K562 (cell line): Measurements from ENCODE around the gene ENTPD3. TPM values are rescaled to one million over a fixed set of nuclear protein-coding genes. Genes with fewer than 3 reads are reported as not detected.

ENCODE experiments used
- E2F3 ChIP-seq: fragments of 250-450 bp; sonication (Bioruptor Pico); IDR thresholded peaks from 2 replicates; pipeline ENCODE4 v1.4.0; 2020; ENCODE audit warnings: mild to moderate bottlenecking
- MBD2 ChIP-seq: sonication (generic); IDR thresholded peaks from 2 replicates; pipeline ENCODE4 v1.6.1; 2016; ENCODE audit warnings: low read depth, borderline replicate concordance
- SAFB ChIP-seq: fragments of 200-400 bp; formaldehyde crosslinking; IDR thresholded peaks from 2 replicates; pipeline ENCODE4 v1.6.1; 2017; ENCODE audit warnings: low read depth, low read length, borderline replicate concordance
- U2AF1 ChIP-seq: fragments of 200-400 bp; formaldehyde crosslinking; optimal IDR thresholded peaks from 2 replicates; pipeline ENCODE3; 2017; ENCODE audit warnings: mild to moderate bottlenecking, low read depth, low read length, moderate library complexity
- ZNF143 ChIP-seq: sonication (generic); formaldehyde crosslinking; IDR thresholded peaks from 2 replicates; pipeline ENCODE4 v1.9.0; 2022; ENCODE audit warnings: mild to moderate bottlenecking, missing genetic modification reagents
- ZNF316 ChIP-seq: fragments of 450-650 bp; IDR thresholded peaks from 2 replicates; pipeline ENCODE4 v1.6.1; 2016
- ZNF41 ChIP-seq: fragments of 250-450 bp; sonication (Bioruptor Pico); conservative IDR thresholded peaks from 2 replicates; pipeline ENCODE4 v1.4.0; 2020; ENCODE audit warnings: mild to moderate bottlenecking
- ZNF644 ChIP-seq: fragments of 200-800 bp; sonication (Bioruptor generic); IDR thresholded peaks from 2 replicates; pipeline ENCODE4 v1.6.1; 2016; ENCODE audit warnings: low read depth, missing genetic modification characterization, missing compliant biosample characterization
- polyA plus RNA-seq, 8 experiments: library from polyadenylated mRNA; depleted of rRNA in 4 of 8; stranded (reverse) in 5 of 8; unstranded in 3 of 8; fragments of >200 nt; fragmentation: Nextera tagmentation in 2 of 8; fragmentation: Illumina TruSeq in 1 of 8; extraction: Ambion mirVana in 2 of 8; extraction: Trizol in 1 of 8; gene quantifications; 2 replicates each; pipeline versions ENCODE4 v1.2.1 to v1.2.3, GENCODE V29; 2011 to 2014; ENCODE audit warnings: inconsistent platforms in 1 of 8, missing spikeins in 1 of 8
- total RNA-seq, 7 experiments: library from RNA; depleted of rRNA in 6 of 7; stranded (reverse); fragments of >200 nt in 6 of 7; fragmentation: Illumina TruSeq in 2 of 7; extraction: Trizol in 2 of 7; gene quantifications; 2 replicates each; pipeline versions ENCODE4 v1.2.1 to v1.2.3, GENCODE V29; 2011 to 2021; ENCODE audit warnings: low replicate concordance in 1 of 7
- TF ChIP-seq, protein P1 (sequence below), 2 experiments: fragments of 450-650 bp; formaldehyde crosslinking in 1 of 2; IDR thresholded peaks; 2 replicates each; pipeline versions ENCODE4 v1.4.0 to v1.6.1; 2014 to 2020; ENCODE audit warnings: mild to moderate bottlenecking in 2 of 2, borderline replicate concordance in 1 of 2, low read depth in 1 of 2
- TF ChIP-seq, protein P2 (sequence below): sonication (generic); formaldehyde crosslinking; IDR thresholded peaks from 2 replicates; pipeline ENCODE4 v1.8.1; 2023; ENCODE audit warnings: mild to moderate bottlenecking, missing genetic modification reagents
- TF ChIP-seq, protein P3 (sequence below): sonication (generic); formaldehyde crosslinking; IDR thresholded peaks from 2 replicates; pipeline ENCODE4 v1.8.0; 2022; ENCODE audit warnings: mild to moderate bottlenecking, missing genetic modification reagents
- TF ChIP-seq, protein P4 (sequence below): fragments of 450-650 bp; formaldehyde crosslinking; IDR thresholded peaks from 2 replicates; pipeline ENCODE4 v1.4.0; 2020; ENCODE audit warnings: mild to moderate bottlenecking, moderate library complexity

Gene ENTPD3
- total and polyA plus RNA-seq, 9 of the 15 experiments (the other 6 are each of a cell fraction or from before 2014, with no cell fraction given) = 0.23 to 2.1 (median 0.58) TPM

DNA sequence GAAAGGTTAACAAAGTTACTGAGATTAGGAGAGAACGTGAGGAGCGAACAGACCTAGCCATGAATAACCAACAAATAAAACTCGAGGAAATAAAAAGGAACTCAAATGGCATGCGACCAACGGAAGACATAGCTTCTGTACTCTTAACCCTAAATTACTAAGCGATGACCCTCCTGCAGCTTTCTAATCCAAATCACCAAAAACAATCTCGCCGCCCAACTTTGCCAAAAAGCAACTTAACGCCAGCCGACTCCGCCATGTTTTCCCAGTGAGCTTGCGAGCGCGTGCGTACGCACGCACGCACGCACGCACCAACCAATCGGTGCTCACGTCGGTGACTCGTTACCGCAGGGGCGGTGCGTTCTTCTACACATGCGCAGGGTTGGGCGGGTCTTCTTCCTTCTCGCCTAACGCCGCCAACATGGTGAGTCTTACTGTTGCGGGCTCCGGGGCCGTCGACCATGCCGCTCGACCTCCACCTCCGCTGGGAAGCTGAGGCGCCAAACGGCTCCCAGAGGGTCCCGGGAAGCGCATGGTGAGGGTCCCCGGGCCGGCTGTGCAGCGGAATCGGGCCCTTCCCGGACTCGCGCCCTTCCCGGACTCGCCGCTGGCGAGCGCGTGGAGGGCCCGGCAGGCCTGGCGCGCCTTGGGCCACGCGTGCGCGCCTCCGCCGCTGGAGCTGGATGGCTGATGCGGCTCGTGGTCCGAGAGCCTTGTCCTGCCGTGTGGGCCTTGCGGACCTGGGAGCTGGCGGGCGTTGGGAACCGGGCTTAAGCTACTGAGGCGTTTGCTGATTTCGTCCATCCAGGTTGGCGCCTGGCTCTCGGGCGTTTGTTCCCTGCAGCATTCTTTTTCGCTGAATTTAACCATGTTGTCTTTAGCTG lies 70.2 kb downstream of the ENTPD3 start, which contains the start of gene RPL14 (continued):
- TF ChIP-seq, protein P1, sequence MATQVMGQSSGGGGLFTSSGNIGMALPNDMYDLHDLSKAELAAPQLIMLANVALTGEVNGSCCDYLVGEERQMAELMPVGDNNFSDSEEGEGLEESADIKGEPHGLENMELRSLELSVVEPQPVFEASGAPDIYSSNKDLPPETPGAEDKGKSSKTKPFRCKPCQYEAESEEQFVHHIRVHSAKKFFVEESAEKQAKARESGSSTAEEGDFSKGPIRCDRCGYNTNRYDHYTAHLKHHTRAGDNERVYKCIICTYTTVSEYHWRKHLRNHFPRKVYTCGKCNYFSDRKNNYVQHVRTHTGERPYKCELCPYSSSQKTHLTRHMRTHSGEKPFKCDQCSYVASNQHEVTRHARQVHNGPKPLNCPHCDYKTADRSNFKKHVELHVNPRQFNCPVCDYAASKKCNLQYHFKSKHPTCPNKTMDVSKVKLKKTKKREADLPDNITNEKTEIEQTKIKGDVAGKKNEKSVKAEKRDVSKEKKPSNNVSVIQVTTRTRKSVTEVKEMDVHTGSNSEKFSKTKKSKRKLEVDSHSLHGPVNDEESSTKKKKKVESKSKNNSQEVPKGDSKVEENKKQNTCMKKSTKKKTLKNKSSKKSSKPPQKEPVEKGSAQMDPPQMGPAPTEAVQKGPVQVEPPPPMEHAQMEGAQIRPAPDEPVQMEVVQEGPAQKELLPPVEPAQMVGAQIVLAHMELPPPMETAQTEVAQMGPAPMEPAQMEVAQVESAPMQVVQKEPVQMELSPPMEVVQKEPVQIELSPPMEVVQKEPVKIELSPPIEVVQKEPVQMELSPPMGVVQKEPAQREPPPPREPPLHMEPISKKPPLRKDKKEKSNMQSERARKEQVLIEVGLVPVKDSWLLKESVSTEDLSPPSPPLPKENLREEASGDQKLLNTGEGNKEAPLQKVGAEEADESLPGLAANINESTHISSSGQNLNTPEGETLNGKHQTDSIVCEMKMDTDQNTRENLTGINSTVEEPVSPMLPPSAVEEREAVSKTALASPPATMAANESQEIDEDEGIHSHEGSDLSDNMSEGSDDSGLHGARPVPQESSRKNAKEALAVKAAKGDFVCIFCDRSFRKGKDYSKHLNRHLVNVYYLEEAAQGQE (IDR thresholded peaks at IDR 0.05; ENCODE audit: borderline replicate concordance) = 0 out of 2 replicates have a peak, but pooled peaks have one; percentile 11
- TF ChIP-seq, protein P1 (CRISPR knock-in tag; IDR thresholded peaks at IDR 0.05; ENCODE audit: low read depth) = peak; percentile 25; the same call in 1 of the 2 replicates
- TF ChIP-seq U2AF1 (peak; percentile 95), ZNF316 (no peak), ZNF41 (CRISPR knock-in tag) (no peak), MBD2 (peak; percentile 85; the same call in 1 of the 2 replicates), E2F3 (peak; percentile 84), ZNF143 (peak; percentile 60; the same call in 1 of the 2 replicates), SAFB (peak; percentile 60; the same call in 1 of the 2 replicates), ZNF644 (no peak; the same call in 1 of the 2 replicates)
- TF ChIP-seq, protein P2, sequence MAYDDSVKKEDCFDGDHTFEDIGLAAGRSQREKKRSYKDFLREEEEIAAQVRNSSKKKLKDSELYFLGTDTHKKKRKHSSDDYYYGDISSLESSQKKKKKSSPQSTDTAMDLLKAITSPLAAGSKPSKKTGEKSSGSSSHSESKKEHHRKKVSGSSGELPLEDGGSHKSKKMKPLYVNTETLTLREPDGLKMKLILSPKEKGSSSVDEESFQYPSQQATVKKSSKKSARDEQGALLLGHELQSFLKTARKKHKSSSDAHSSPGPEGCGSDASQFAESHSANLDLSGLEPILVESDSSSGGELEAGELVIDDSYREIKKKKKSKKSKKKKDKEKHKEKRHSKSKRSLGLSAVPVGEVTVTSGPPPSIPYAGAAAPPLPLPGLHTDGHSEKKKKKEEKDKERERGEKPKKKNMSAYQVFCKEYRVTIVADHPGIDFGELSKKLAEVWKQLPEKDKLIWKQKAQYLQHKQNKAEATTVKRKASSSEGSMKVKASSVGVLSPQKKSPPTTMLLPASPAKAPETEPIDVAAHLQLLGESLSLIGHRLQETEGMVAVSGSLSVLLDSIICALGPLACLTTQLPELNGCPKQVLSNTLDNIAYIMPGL (CRISPR knock-in tag) = peak; percentile 92
- TF ChIP-seq, protein P3, sequence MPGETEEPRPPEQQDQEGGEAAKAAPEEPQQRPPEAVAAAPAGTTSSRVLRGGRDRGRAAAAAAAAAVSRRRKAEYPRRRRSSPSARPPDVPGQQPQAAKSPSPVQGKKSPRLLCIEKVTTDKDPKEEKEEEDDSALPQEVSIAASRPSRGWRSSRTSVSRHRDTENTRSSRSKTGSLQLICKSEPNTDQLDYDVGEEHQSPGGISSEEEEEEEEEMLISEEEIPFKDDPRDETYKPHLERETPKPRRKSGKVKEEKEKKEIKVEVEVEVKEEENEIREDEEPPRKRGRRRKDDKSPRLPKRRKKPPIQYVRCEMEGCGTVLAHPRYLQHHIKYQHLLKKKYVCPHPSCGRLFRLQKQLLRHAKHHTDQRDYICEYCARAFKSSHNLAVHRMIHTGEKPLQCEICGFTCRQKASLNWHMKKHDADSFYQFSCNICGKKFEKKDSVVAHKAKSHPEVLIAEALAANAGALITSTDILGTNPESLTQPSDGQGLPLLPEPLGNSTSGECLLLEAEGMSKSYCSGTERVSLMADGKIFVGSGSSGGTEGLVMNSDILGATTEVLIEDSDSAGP (CRISPR knock-in tag) = no peak
- TF ChIP-seq, protein P4, sequence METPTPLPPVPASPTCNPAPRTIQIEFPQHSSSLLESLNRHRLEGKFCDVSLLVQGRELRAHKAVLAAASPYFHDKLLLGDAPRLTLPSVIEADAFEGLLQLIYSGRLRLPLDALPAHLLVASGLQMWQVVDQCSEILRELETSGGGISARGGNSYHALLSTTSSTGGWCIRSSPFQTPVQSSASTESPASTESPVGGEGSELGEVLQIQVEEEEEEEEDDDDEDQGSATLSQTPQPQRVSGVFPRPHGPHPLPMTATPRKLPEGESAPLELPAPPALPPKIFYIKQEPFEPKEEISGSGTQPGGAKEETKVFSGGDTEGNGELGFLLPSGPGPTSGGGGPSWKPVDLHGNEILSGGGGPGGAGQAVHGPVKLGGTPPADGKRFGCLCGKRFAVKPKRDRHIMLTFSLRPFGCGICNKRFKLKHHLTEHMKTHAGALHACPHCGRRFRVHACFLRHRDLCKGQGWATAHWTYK = peak; percentile 80
